Right cardiac atrium (tissue), 5 donors: Measurements from ENCODE around the gene RBBP8NL. TPM values are rescaled to one million over a fixed set of nuclear protein-coding genes. Genes with fewer than 3 reads are reported as not detected.
A peak's percentile ranks its signal among the peaks of the same experiment; 100 is the strongest.

Source experiments
- ATAC-seq, 2 donors: fragments of 200-7000 bp; cut with Tn5 transposase; one replicate each; pipeline versions ENCODE4 v1.8.0 to v1.9.1; 2020; ENCODE audit warnings: moderate library complexity in 2 of 2, mild to moderate bottlenecking in 1 of 2
- DNase-seq, 3 donors: peaks; one replicate each; pipeline ENCODE4 v3.0.0-alpha.2; 2020
- H3K27ac ChIP-seq: one replicate; pipeline ENCODE4 v1.5.1; 2013; ENCODE audit warnings: mild to moderate bottlenecking, low read length, control low read depth, moderate library complexity
- H3K27me3 ChIP-seq: one replicate; pipeline ENCODE4 v1.6.1; 2013; ENCODE audit not compliant: control insufficient read depth, insufficient read depth
- H3K4me1 ChIP-seq: one replicate; pipeline ENCODE4 v1.6.1; 2013; ENCODE audit warnings: low read length; ENCODE audit not compliant: control insufficient read depth, insufficient read depth
- H3K4me3 ChIP-seq: one replicate; pipeline ENCODE4 v1.5.1; 2013; ENCODE audit warnings: low read length, control low read depth
- H3K9me3 ChIP-seq: one replicate; pipeline ENCODE4 v1.6.1; 2013; ENCODE audit warnings: low read length; ENCODE audit not compliant: control insufficient read depth
- WGBS: extraction: QIAGEN DNeasy Blood & Tissue Kit; methylation state at CpG from one replicate; pipeline ENCODE4 v1.1.7; 2013; 5-methylcytosine and 5-hydroxymethylcytosine counted together
- intact Hi-C, 4 donors: fragments of 100-400 bp; cut with DNase I; formaldehyde crosslinking; loops; one replicate each; pipeline versions ENCODE4 v1.11.0 to v1.14.0; 2022 to 2023
- polyA plus RNA-seq: library from polyadenylated mRNA; stranded (reverse); fragments of 200-250 nt; gene quantifications from one replicate; pipeline ENCODE4 v1.2.3, GENCODE V29; 2013
- total RNA-seq, 4 donors: library from RNA; stranded (reverse); fragmentation: NEBNext Ultra II Directional; extraction: Animal tissue kit (Norgen Biotek cat#: 25700); gene quantifications; one replicate each; pipeline ENCODE4 v1.2.1, GENCODE V29; 2021
- donor health status: healthy with polysubstance abuse.
- donor health status: DM: no; HTN: yes; CAD: no.
- donor health status: DM: no; HTN: no; CAD: no.
- donor health status: DM: no; HTN: yes; CAD: no; lungs with severe emphysema.
- donor health status: DM: yes; HTN: yes; CAD: no.

RBBP8NL gene
- total and polyA plus RNA-seq, 5 donors, result not detected

- Histone ChIP-seq H3K27me3 (no peaks in the 10 kb centered on the region), H3K9me3 (no peaks in the 10 kb centered on the region), H3K27ac (no peak overlapping the region), H3K4me3 (peak overlapping the region; percentile 82), H3K4me1 (peaks cover 8% of the 10 kb centered on the region)
- DNase-seq, result no peak
- 74% methylated on average over 20 of the region's 20 CpGs for WGBS
- no peak for ATAC-seq
- intact Hi-C loops, result loop anchor here in 3 of 4 donors (5.0 to 10.0 kb wide), 3 partner anchors 91 to 373 kb away; partner anchors contain the start of gene MTG2 (in 1 of the 3)
These were observed 39.3 kb downstream of the RBBP8NL start for GRCh38 chr20:62387933-62388635.

GRCh38 chr20:62387219-62387913, 40.0 kb downstream of the RBBP8NL start:
- intact Hi-C loops, result loop anchor here in 3 of 4 donors (5.0 to 10.0 kb wide), 3 partner anchors 90 to 373 kb away; partner anchors contain the start of gene MTG2 (in 1 of the 3)

GRCh38 chr20:62386383-62387218, 40.7 kb downstream of the RBBP8NL start, which contains the start of gene RPS21:
Gene RPS21 (plus strand): TSS chr20:62387103. CDS start chr20:62387339, 236 bp downstream.
- intact Hi-C loops, result loop anchor here in 3 of 4 donors (5.0 to 10.0 kb wide), 3 partner anchors 89 to 372 kb away; partner anchors contain the start of gene MTG2 (in 1 of the 3)
- ATAC-seq, result peak; percentile 93 to 94
- under 1% methylated on average over 83 of the region's 83 CpGs for WGBS

More at GRCh38 chr20:62387219-62387913, 40.0 kb downstream of the RBBP8NL start:
- Histone ChIP-seq H3K27ac (no peak overlapping the region), H3K4me3 (peak overlapping the region; percentile 82), H3K27me3 (no peaks in the 10 kb centered on the region), H3K9me3 (no peaks in the 10 kb centered on the region), H3K4me1 (peaks cover 8% of the 10 kb centered on the region)
- WGBS, result 3% methylated on average over 47 of the region's 47 CpGs
- ATAC-seq, result no peak
- no peak for DNase-seq

GRCh38 chr20:62382306-62383198, 44.8 kb downstream of the RBBP8NL start:
- peak; percentile 62 to 75 for ATAC-seq
- DNase-seq, result peak; percentile 69 to 91 (median 89)
- H3K4me1 ChIP-seq, result peaks cover 3% of the 10 kb centered on the region
- no peak overlapping the region for H3K27ac ChIP-seq
- H3K4me3 ChIP-seq, result no peak overlapping the region
- intact Hi-C loops, result loop anchor here in 3 of 4 donors (2.0 to 10.0 kb wide), 5 partner anchors 35 to 368 kb away; partner anchors contain the start of genes ADRM1 (in 2 of the 3) and MTG2 (in 1 of the 3)
- no peaks in the 10 kb centered on the region for H3K9me3 ChIP-seq
- 36% methylated on average over 18 of the region's 18 CpGs for WGBS
- no peaks in the 10 kb centered on the region for H3K27me3 ChIP-seq

More at GRCh38 chr20:62386383-62387218, 40.7 kb downstream of the RBBP8NL start, which contains the start of gene RPS21:
- Histone ChIP-seq H3K4me1 (peaks cover 8% of the 10 kb centered on the region), H3K27me3 (no peaks in the 10 kb centered on the region), H3K27ac (peak within 1 kb of the TSS; percentile 89), H3K9me3 (no peaks in the 10 kb centered on the region), H3K4me3 (peak within 1 kb of the TSS; percentile 82)
- DNase-seq, result peak; percentile 95 to 98 (median 97)

- Histone ChIP-seq H3K27me3 (no peaks in the 10 kb centered on the region), H3K4me3 (no peak overlapping the region), H3K9me3 (no peaks in the 10 kb centered on the region), H3K4me1 (peaks cover 2% of the 10 kb centered on the region), H3K27ac (peak overlapping the region; percentile 3)
- ATAC-seq (no peak), DNase-seq (no peak)
- intact Hi-C loops, result loop anchor here in 3 of 4 donors (2.0 to 10.0 kb wide), 5 partner anchors 35 to 367 kb away; partner anchors contain the start of genes ADRM1 (in 2 of the 3) and MTG2 (in 1 of the 3)
- 94% methylated on average over 6 of the region's 6 CpGs for WGBS
These were observed 45.5 kb downstream of the RBBP8NL start for GRCh38 chr20:62381842-62382241.

- DNase-seq, result no peak
These were observed 46.0 kb downstream of the RBBP8NL start for GRCh38 chr20:62381202-62381797.

GRCh38 chr20:62378215-62378614, 49.1 kb downstream of the RBBP8NL start:
- DNase-seq, result no peak
- no peak overlapping the region for H3K27ac ChIP-seq
- no peak for ATAC-seq
- intact Hi-C loops, result loop anchor here in 1 of 4 donors (5.0 kb wide), 1 partner anchor 76 kb away; the partner anchor contains the start of gene ADRM1
- no peaks in the 10 kb centered on the region for H3K27me3 ChIP-seq
- H3K9me3 ChIP-seq, result no peaks in the 10 kb centered on the region
- 59% methylated on average over 22 of the region's 22 CpGs for WGBS
- H3K4me3 ChIP-seq, result no peak overlapping the region
- H3K4me1 ChIP-seq, result no peaks in the 10 kb centered on the region

More at GRCh38 chr20:62381202-62381797, 46.0 kb downstream of the RBBP8NL start:
- no peaks in the 10 kb centered on the region for H3K27me3 ChIP-seq
- intact Hi-C loops, result loop anchor here in 3 of 4 donors (5.0 to 10.0 kb wide), 4 partner anchors 34 to 366 kb away; partner anchors contain the start of genes ADRM1 (in 1 of the 3) and MTG2 (in 1 of the 3)
- H3K9me3 ChIP-seq, result no peaks in the 10 kb centered on the region
- H3K27ac ChIP-seq, result peak overlapping the region; percentile 13
- no peak overlapping the region for H3K4me3 ChIP-seq
- WGBS, result 50% methylated on average over 16 of the region's 16 CpGs
- ATAC-seq, result peak in 1 of 2 donors; percentile 37
- H3K4me1 ChIP-seq, result peaks cover 2% of the 10 kb centered on the region

- peak overlapping the region; percentile 13 for H3K27ac ChIP-seq
- no peaks in the 10 kb centered on the region for H3K9me3 ChIP-seq
- H3K27me3 ChIP-seq, result no peaks in the 10 kb centered on the region
- DNase-seq (peak in 2 of 3 donors; percentile 53 to 85), ATAC-seq (peak; percentile 18 to 42)
- H3K4me1 ChIP-seq, result no peaks in the 10 kb centered on the region
- intact Hi-C loops, result loop anchor here in 1 of 4 donors (5.0 kb wide), 1 partner anchor 75 kb away; the partner anchor contains the start of gene ADRM1
- H3K4me3 ChIP-seq, result no peak overlapping the region
- WGBS, result 63% methylated on average over 15 of the region's 15 CpGs
These were observed 49.6 kb downstream of the RBBP8NL start for GRCh38 chr20:62377615-62378178.

- peak overlapping the region; percentile 13 for H3K27ac ChIP-seq
- no peaks in the 10 kb centered on the region for H3K9me3 ChIP-seq
- no peak for DNase-seq
- H3K27me3 ChIP-seq, result no peaks in the 10 kb centered on the region
- no peaks in the 10 kb centered on the region for H3K4me1 ChIP-seq
- 82% methylated on average over 17 of the region's 17 CpGs for WGBS
- ATAC-seq, result no peak
- H3K4me3 ChIP-seq, result no peak overlapping the region
- intact Hi-C loops, result loop anchor here in 1 of 4 donors (5.0 kb wide), 1 partner anchor 75 kb away; the partner anchor contains the start of gene ADRM1
These were observed 50.3 kb downstream of the RBBP8NL start for GRCh38 chr20:62377064-62377461.
